Measurements from ENCODE around the gene KIAA0513. TPM values are rescaled to one million over a fixed set of nuclear protein-coding genes. Genes with fewer than 3 reads are reported as not detected.

Gene KIAA0513
- total RNA-seq, 1 donor = 18.4 TPM

- peaks cover 34% of the 10 kb centered on the region for H3K4me1 ChIP-seq (ENCODE audit: insufficient read depth, low read length)
- H3K4me3 ChIP-seq (ENCODE audit: low read length) = peak overlapping the region; percentile 19
- no peaks in the 10 kb centered on the region for H3K27me3 ChIP-seq (ENCODE audit: insufficient read depth, low read length)
- H3K9me3 ChIP-seq (ENCODE audit: low read depth, low read length) = no peaks in the 10 kb centered on the region
Observed at GRCh38 chr16:85137323-85138072, 109.9 kb downstream of the KIAA0513 start.

DNA sequence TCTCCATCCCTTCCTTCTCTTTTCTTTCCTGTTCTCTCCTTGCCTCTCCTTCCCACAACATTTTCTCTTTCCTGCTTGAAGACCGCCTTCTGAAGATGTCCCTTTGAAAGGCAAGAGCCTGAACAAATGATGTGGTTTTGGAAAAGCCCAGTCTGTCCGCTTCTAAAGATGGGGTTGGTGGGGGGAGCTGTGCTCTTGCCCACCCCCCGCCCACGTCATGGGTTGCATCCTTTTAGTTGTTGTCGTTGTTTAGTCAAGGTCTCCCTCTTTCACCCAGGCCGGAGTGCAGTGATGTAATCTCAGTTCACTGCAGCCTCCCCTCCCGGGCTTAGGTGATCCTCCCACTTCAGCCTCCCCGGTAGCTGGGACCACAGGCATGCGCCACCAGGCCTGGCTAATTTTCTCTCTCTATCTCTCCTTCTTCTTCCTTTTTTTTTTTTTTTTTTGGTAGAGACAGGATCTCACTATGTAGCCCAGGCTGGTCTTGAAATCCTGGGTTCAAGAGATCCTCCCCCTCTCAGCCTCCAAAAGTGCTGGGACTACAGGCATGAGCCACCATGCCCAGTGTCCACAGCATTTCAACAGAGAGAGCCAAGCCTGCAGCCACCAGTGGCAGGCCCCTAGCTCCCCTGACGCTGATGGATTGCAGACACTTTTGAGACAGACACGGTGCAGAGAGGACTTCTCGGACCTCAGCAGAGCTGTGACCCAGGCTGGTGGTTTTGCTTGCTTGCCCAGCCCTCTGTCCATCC, 110.7 kb downstream of the KIAA0513 start:
- no peak overlapping the region for H3K4me3 ChIP-seq (ENCODE audit: low read length)
- peaks cover 34% of the 10 kb centered on the region for H3K4me1 ChIP-seq (ENCODE audit: insufficient read depth, low read length)
- no peaks in the 10 kb centered on the region for H3K9me3 ChIP-seq (ENCODE audit: low read depth, low read length)
- no peaks in the 10 kb centered on the region for H3K27me3 ChIP-seq (ENCODE audit: insufficient read depth, low read length)

- H3K9me3 ChIP-seq (ENCODE audit: low read depth, low read length) = no peaks in the 10 kb centered on the region
- peaks cover 34% of the 10 kb centered on the region for H3K4me1 ChIP-seq (ENCODE audit: insufficient read depth, low read length)
- H3K27me3 ChIP-seq (ENCODE audit: insufficient read depth, low read length) = no peaks in the 10 kb centered on the region
- no peak overlapping the region for H3K4me3 ChIP-seq (ENCODE audit: low read length)
Observed at GRCh38 chr16:85138825-85139627, 111.4 kb downstream of the KIAA0513 start.

DNA sequence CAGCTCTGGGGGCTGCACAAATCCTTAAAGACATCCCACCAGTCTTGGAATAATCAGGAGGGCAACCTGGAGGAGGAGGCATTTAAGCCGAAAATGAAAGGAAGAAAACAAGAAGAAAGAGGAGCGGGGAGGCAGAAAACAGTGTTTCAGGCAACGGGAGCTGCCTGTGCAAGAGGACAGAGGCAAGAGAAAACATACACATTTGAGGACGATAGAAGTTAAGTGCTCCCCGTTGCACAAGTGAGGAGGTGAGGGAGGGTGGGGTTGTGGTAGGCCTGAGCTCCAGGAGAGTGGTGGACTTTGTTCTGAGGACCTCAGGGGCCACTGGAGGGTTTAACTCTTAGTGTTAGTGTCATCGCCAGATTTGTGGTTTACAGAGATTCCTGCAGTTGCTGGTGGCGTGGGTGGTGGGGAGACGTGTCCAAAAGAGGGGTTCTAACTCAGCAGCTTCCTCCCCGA, 112.3 kb downstream of the KIAA0513 start:
- no peaks in the 10 kb centered on the region for H3K27me3 ChIP-seq (ENCODE audit: insufficient read depth, low read length)
- peaks cover 27% of the 10 kb centered on the region for H3K4me1 ChIP-seq (ENCODE audit: insufficient read depth, low read length)
- no peak overlapping the region for H3K4me3 ChIP-seq (ENCODE audit: low read length)
- no peaks in the 10 kb centered on the region for H3K9me3 ChIP-seq (ENCODE audit: low read depth, low read length)

GRCh38 chr16:85140455-85141012, 112.9 kb downstream of the KIAA0513 start:
- Histone ChIP-seq H3K9me3 (ENCODE audit: low read depth, low read length) (no peaks in the 10 kb centered on the region), H3K4me3 (ENCODE audit: low read length) (no peak overlapping the region), H3K27me3 (ENCODE audit: insufficient read depth, low read length) (no peaks in the 10 kb centered on the region), H3K4me1 (ENCODE audit: insufficient read depth, low read length) (peaks cover 21% of the 10 kb centered on the region)

- peaks cover 11% of the 10 kb centered on the region for H3K4me1 ChIP-seq (ENCODE audit: insufficient read depth, low read length)
- H3K4me3 ChIP-seq (ENCODE audit: low read length) = no peak overlapping the region
- no peaks in the 10 kb centered on the region for H3K9me3 ChIP-seq (ENCODE audit: low read depth, low read length)
- no peaks in the 10 kb centered on the region for H3K27me3 ChIP-seq (ENCODE audit: insufficient read depth, low read length)
Observed at GRCh38 chr16:85141491-85142128, 114.0 kb downstream of the KIAA0513 start.

GRCh38 chr16:85142129-85142513, 114.5 kb downstream of the KIAA0513 start:
- Histone ChIP-seq H3K4me1 (ENCODE audit: insufficient read depth, low read length) (peaks cover 6% of the 10 kb centered on the region), H3K9me3 (ENCODE audit: low read depth, low read length) (no peaks in the 10 kb centered on the region), H3K27me3 (ENCODE audit: insufficient read depth, low read length) (no peaks in the 10 kb centered on the region), H3K4me3 (ENCODE audit: low read length) (no peak overlapping the region)

DNA sequence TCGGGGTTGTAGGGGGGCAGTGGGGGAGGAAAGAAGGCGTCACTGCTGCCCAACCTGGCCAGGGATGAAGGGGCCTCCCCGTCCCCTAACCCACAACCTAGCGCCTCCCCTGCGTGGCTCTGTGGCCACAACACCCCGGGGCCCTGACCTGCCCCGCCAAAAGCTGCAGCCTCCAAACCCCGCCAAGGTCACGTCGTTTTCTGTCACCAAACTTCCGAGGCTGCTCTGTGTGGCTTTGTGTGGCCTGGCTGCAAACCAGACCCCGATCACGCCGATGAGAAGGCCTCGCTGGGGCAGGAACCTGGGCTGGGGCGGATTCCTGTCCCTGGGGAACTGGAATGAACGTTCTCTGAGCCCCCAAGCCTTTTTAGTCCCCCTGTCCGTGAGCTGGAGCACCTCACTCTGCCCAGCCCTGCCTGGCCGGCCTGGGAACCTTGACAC, 115.2 kb downstream of the KIAA0513 start:
- no peaks in the 10 kb centered on the region for H3K27me3 ChIP-seq (ENCODE audit: insufficient read depth, low read length)

More for the DNA sequence above, 115.2 kb downstream of the KIAA0513 start:
- H3K4me1 ChIP-seq (ENCODE audit: insufficient read depth, low read length) = no peaks in the 10 kb centered on the region
- H3K9me3 ChIP-seq (ENCODE audit: low read depth, low read length) = no peaks in the 10 kb centered on the region
- H3K4me3 ChIP-seq (ENCODE audit: low read length) = no peak overlapping the region

Other genes starting within 250 kb of the KIAA0513 start
- gene CRISPLD2, start 207.8 kb upstream of the KIAA0513 start, total RNA-seq = 17.5 TPM
- 101 TPM for gene ZDHHC7, start 16.3 kb upstream of the KIAA0513 start, total RNA-seq
- not detected for gene CIBAR2, start 84.7 kb downstream of the KIAA0513 start, total RNA-seq